LNCaP clone FGC (cell line): ENCODE measurements around the gene FABP1.

Experiments used
- DNase-seq: peaks from one replicate; pipeline ENCODE4 v3.0.0-alpha.2; 2011; ENCODE audit warnings: low read depth
- H3K4me3 ChIP-seq: 2 replicates; pipeline ENCODE4 v1.5.1; 2011; ENCODE audit warnings: mild to moderate bottlenecking, low read depth, low read length, control low read depth
- CTCF ChIP-seq: IDR thresholded peaks from 2 replicates; pipeline ENCODE4 v1.5.1; 2012; ENCODE audit warnings: mild to moderate bottlenecking; ENCODE audit not compliant: control insufficient read depth, insufficient read depth; ENCODE audit errors: extremely low read depth

FABP1 gene

GRCh38 chr2:88139203-88139702, 11.4 kb upstream of the FABP1 start:
- no peak for TF ChIP-seq CTCF
- DNase-seq = no peak
- H3K4me3 ChIP-seq = no peak overlapping the region

GRCh38 chr2:88137833-88138232, 10.0 kb upstream of the FABP1 start:
- TF ChIP-seq CTCF = no peak
- DNase-seq = no peak
- no peak overlapping the region for H3K4me3 ChIP-seq

GRCh38 chr2:88136817-88137216, 9.0 kb upstream of the FABP1 start:
- H3K4me3 ChIP-seq = no peak overlapping the region
- TF ChIP-seq CTCF = no peak
- no peak for DNase-seq

- no peak for DNase-seq
- no peak overlapping the region for H3K4me3 ChIP-seq
- no peak for TF ChIP-seq CTCF
These were observed 6.0 kb upstream of the FABP1 start for GRCh38 chr2:88133875-88134274.

GRCh38 chr2:88131999-88132368, 4.1 kb upstream of the FABP1 start:
- no peak for TF ChIP-seq CTCF
- H3K4me3 ChIP-seq = no peak overlapping the region
- no peak for DNase-seq

- no peak for TF ChIP-seq CTCF
- no peak for DNase-seq
- H3K4me3 ChIP-seq = no peak overlapping the region
These were observed 3.5 kb upstream of the FABP1 start for GRCh38 chr2:88131201-88131998.
